Liver (tissue), 9 donors: ENCODE data around the gene MAN2A1. TPM values are rescaled to one million over a fixed set of nuclear protein-coding genes. Genes with fewer than 3 reads are reported as not detected.

Source experiments
- DNase-seq: peaks from one replicate; pipeline ENCODE4 v3.0.0-alpha.2; 2017; ENCODE audit warnings: low spot score
- H3K27ac ChIP-seq, 2 donors: one replicate each; pipeline ENCODE4 v1.7.0; 2013; ENCODE audit warnings: inconsistent platforms in 2 of 2, low read length in 2 of 2, control low read depth in 1 of 2, low read depth in 1 of 2, mild to moderate bottlenecking in 1 of 2
- H3K27me3 ChIP-seq, 4 donors: one replicate each; pipeline versions ENCODE4 v1.6.1 to v1.7.0; 2013; ENCODE audit warnings: low read length in 3 of 4, inconsistent platforms in 1 of 4, mild to moderate bottlenecking in 1 of 4, moderate library complexity in 1 of 4; ENCODE audit not compliant: control insufficient read depth in 4 of 4, insufficient read depth in 4 of 4
- H3K36me3 ChIP-seq, 4 donors: one replicate each; pipeline versions ENCODE4 v1.6.1 to v1.7.0; 2013; ENCODE audit warnings: low read length in 3 of 4, mild to moderate bottlenecking in 3 of 4, low read depth in 1 of 4, moderate library complexity in 1 of 4; ENCODE audit not compliant: control insufficient read depth in 4 of 4, insufficient read depth in 3 of 4
- H3K4me1 ChIP-seq, 4 donors: one replicate each; pipeline versions ENCODE4 v1.6.1 to v1.7.0; 2013; ENCODE audit warnings: low read length in 3 of 4, mild to moderate bottlenecking in 3 of 4, moderate library complexity in 1 of 4; ENCODE audit not compliant: control insufficient read depth in 4 of 4, insufficient read depth in 4 of 4
- H3K4me3 ChIP-seq, 3 donors: one replicate each; pipeline versions ENCODE4 v1.6.1 to v1.7.0; 2013; ENCODE audit warnings: low read length in 3 of 3, control low read depth in 1 of 3, low read depth in 1 of 3, mild to moderate bottlenecking in 1 of 3
- H3K9ac ChIP-seq, 2 donors: one replicate each; pipeline ENCODE4 v1.7.0; 2013; ENCODE audit warnings: low read length in 2 of 2, mild to moderate bottlenecking in 2 of 2, moderate library complexity in 2 of 2, control low read depth in 1 of 2, low read depth in 1 of 2
- H3K9me3 ChIP-seq, 4 donors: one replicate each; pipeline versions ENCODE4 v1.6.1 to v1.7.0; 2013; ENCODE audit warnings: low read length in 3 of 4; ENCODE audit not compliant: control insufficient read depth in 4 of 4
- EGR1 ChIP-seq, 2 donors: IDR thresholded peaks; 2 replicates each; pipeline ENCODE4 v1.6.1; 2016 to 2018; ENCODE audit warnings: antibody characterized with exemption in 2 of 2, low read depth in 2 of 2
- FOXA1 ChIP-seq: IDR thresholded peaks from 2 replicates; pipeline ENCODE4 v1.6.1; 2016; ENCODE audit warnings: antibody characterized with exemption
- FOXA2 ChIP-seq: IDR thresholded peaks from 2 replicates; pipeline ENCODE4 v1.6.1; 2016; ENCODE audit warnings: antibody characterized with exemption
- GABPA ChIP-seq, 2 donors: IDR thresholded peaks in 1 of 2; conservative IDR thresholded peaks in 1 of 2; 2 replicates each; pipeline ENCODE4 v1.6.1; 2016; ENCODE audit warnings: antibody characterized with exemption in 2 of 2, mild to moderate bottlenecking in 1 of 2, moderate library complexity in 1 of 2
- HNF4A ChIP-seq, 2 donors: conservative IDR thresholded peaks; 2 replicates each; pipeline ENCODE4 v1.6.1; 2016; ENCODE audit warnings: antibody characterized with exemption in 2 of 2, mild to moderate bottlenecking in 2 of 2
- HNF4G ChIP-seq: IDR thresholded peaks from 2 replicates; pipeline ENCODE4 v1.6.1; 2016; ENCODE audit warnings: antibody characterized with exemption
- RAD21 ChIP-seq, 2 donors: IDR thresholded peaks; 2 replicates each; pipeline ENCODE4 v1.6.1; 2016; ENCODE audit warnings: antibody characterized with exemption in 2 of 2, mild to moderate bottlenecking in 2 of 2
- RXRA ChIP-seq, 2 donors: IDR thresholded peaks; 2 replicates each; pipeline ENCODE4 v1.6.1; 2017 to 2018; ENCODE audit warnings: antibody characterized with exemption in 2 of 2, mild to moderate bottlenecking in 1 of 2
- SP1 ChIP-seq: IDR thresholded peaks from 2 replicates; pipeline ENCODE4 v1.6.1; 2018; ENCODE audit warnings: antibody characterized with exemption, mild to moderate bottlenecking
- YY1 ChIP-seq: IDR thresholded peaks from 2 replicates; pipeline ENCODE4 v1.6.1; 2016; ENCODE audit warnings: antibody characterized with exemption, mild to moderate bottlenecking
- WGBS: extraction: QIAGEN DNeasy Blood & Tissue Kit; methylation state at CpG from one replicate; pipeline ENCODE4 v1.1.7; 2013; 5-methylcytosine and 5-hydroxymethylcytosine counted together
- polyA plus RNA-seq, 2 donors: library from polyadenylated mRNA; stranded (reverse) in 1 of 2; unstranded in 1 of 2; fragments of 200-250 nt in 1 of 2; fragments of >200 nt in 1 of 2; fragmentation: Nextera tagmentation in 1 of 2; extraction: Ambion mirVana in 1 of 2; gene quantifications; one replicate each; pipeline versions ENCODE4 v1.2.1 to v1.2.3, GENCODE V29; 2013 to 2015
- total RNA-seq, 2 donors: library from RNA; depleted of rRNA; stranded (reverse); fragments of >200 nt; gene quantifications; one replicate each; pipeline ENCODE4 v1.2.3, GENCODE V29; 2014
- TF ChIP-seq, protein P1 (sequence below): fragments of 150-350 bp; IDR thresholded peaks from 2 replicates; pipeline ENCODE4 v1.5.1; 2017; ENCODE audit warnings: improper control_type of control experiment, low read depth, low read length; ENCODE audit not compliant: missing input control
- TF ChIP-seq, protein P2 (sequence below): IDR thresholded peaks from 2 replicates; pipeline ENCODE4 v1.6.1; 2016; ENCODE audit warnings: antibody characterized with exemption
- TF ChIP-seq, protein P3 (sequence below): IDR thresholded peaks from 2 replicates; pipeline ENCODE4 v1.6.1; 2016; ENCODE audit warnings: antibody characterized with exemption, mild to moderate bottlenecking
- donor health status: healthy.
- donor health status: healthy.
- donor health status: healthy.
- donor health status: healthy.
- donor health status: healthy.

The MAN2A1 gene
- total and polyA plus RNA-seq, 4 donors = 21.4 to 82.8 (median 47.3) TPM

DNA sequence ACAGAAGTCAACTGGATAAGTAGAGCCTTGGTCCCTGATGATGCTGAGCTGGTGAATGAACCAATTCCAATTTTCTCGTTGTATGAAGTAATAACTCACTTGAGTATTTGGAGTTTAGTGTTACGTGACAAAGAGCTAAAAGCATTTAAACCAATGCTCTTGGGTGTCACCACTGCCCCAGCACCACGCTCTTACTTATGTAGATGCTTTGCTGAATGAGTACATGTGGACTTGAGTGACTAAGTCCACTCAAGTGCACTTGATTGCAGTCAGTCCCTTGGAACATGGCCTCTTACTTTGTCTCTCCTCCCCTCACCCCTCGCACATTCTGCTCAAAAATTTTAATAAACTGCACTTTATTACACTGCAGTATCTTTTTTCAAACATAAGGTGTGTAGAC lies 184.0 kb downstream of the MAN2A1 start:
- TF ChIP-seq RAD21 (IDR thresholded peaks at IDR 0.05) = no peak
- TF ChIP-seq EGR1 (IDR thresholded peaks at IDR 0.05; ENCODE audit: low read depth in 2 of 2) = no peak
- TF ChIP-seq, protein P1, sequence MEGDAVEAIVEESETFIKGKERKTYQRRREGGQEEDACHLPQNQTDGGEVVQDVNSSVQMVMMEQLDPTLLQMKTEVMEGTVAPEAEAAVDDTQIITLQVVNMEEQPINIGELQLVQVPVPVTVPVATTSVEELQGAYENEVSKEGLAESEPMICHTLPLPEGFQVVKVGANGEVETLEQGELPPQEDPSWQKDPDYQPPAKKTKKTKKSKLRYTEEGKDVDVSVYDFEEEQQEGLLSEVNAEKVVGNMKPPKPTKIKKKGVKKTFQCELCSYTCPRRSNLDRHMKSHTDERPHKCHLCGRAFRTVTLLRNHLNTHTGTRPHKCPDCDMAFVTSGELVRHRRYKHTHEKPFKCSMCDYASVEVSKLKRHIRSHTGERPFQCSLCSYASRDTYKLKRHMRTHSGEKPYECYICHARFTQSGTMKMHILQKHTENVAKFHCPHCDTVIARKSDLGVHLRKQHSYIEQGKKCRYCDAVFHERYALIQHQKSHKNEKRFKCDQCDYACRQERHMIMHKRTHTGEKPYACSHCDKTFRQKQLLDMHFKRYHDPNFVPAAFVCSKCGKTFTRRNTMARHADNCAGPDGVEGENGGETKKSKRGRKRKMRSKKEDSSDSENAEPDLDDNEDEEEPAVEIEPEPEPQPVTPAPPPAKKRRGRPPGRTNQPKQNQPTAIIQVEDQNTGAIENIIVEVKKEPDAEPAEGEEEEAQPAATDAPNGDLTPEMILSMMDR = no peak
- TF ChIP-seq, protein P2, sequence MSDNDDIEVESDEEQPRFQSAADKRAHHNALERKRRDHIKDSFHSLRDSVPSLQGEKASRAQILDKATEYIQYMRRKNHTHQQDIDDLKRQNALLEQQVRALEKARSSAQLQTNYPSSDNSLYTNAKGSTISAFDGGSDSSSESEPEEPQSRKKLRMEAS = no peak
- TF ChIP-seq, protein P3, sequence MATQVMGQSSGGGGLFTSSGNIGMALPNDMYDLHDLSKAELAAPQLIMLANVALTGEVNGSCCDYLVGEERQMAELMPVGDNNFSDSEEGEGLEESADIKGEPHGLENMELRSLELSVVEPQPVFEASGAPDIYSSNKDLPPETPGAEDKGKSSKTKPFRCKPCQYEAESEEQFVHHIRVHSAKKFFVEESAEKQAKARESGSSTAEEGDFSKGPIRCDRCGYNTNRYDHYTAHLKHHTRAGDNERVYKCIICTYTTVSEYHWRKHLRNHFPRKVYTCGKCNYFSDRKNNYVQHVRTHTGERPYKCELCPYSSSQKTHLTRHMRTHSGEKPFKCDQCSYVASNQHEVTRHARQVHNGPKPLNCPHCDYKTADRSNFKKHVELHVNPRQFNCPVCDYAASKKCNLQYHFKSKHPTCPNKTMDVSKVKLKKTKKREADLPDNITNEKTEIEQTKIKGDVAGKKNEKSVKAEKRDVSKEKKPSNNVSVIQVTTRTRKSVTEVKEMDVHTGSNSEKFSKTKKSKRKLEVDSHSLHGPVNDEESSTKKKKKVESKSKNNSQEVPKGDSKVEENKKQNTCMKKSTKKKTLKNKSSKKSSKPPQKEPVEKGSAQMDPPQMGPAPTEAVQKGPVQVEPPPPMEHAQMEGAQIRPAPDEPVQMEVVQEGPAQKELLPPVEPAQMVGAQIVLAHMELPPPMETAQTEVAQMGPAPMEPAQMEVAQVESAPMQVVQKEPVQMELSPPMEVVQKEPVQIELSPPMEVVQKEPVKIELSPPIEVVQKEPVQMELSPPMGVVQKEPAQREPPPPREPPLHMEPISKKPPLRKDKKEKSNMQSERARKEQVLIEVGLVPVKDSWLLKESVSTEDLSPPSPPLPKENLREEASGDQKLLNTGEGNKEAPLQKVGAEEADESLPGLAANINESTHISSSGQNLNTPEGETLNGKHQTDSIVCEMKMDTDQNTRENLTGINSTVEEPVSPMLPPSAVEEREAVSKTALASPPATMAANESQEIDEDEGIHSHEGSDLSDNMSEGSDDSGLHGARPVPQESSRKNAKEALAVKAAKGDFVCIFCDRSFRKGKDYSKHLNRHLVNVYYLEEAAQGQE = no peak
- Histone ChIP-seq H3K27me3 (no peaks in the 10 kb centered on the region), H3K9me3 (no peaks in the 10 kb centered on the region), H3K27ac (no peak overlapping the region), H3K4me3 (no peak overlapping the region), H3K4me1 (no peaks in the 10 kb centered on the region), H3K36me3 (peaks cover 0 to 3% (median under 1%) of the 10 kb centered on the region in 4 donors), H3K9ac (no peak overlapping the region)
- DNase-seq = no peak
- WGBS = 97% methylated on average over 4 of the region's 4 CpGs

DNA sequence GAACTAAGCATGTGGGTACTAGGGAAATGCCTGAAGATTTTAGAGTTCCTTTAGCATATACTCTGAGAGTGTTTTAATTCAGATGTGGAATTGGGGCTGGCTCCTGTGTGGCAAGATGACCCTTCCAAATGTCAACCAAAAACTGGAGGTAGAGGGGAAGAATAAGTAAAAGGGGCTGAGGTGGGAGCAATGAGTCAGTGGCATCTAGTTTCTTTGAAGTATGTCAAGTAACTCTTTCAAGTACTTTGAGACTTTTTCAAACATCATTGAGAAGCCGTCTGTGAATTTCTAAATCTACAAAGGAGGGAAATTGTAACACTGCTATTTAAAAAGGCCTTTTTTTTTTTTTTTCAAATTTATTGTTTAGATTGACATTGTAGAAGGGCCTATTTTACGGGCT lies 184.4 kb downstream of the MAN2A1 start:
- no peaks in the 10 kb centered on the region for H3K27me3 ChIP-seq
- H3K9me3 ChIP-seq = no peaks in the 10 kb centered on the region
- H3K27ac ChIP-seq = no peak overlapping the region
- WGBS = 97% methylated on average over 2 of the region's 2 CpGs
- H3K36me3 ChIP-seq = peaks cover 0 to under 1% (median 0%) of the 10 kb centered on the region in 4 donors
- no peak overlapping the region for H3K4me3 ChIP-seq
- no peak overlapping the region for H3K9ac ChIP-seq
- no peak for DNase-seq
- H3K4me1 ChIP-seq = no peaks in the 10 kb centered on the region
- TF ChIP-seq RXRA (IDR thresholded peaks at IDR 0.05) (no peak), FOXA1 (no peak), FOXA2 (no peak)

DNA sequence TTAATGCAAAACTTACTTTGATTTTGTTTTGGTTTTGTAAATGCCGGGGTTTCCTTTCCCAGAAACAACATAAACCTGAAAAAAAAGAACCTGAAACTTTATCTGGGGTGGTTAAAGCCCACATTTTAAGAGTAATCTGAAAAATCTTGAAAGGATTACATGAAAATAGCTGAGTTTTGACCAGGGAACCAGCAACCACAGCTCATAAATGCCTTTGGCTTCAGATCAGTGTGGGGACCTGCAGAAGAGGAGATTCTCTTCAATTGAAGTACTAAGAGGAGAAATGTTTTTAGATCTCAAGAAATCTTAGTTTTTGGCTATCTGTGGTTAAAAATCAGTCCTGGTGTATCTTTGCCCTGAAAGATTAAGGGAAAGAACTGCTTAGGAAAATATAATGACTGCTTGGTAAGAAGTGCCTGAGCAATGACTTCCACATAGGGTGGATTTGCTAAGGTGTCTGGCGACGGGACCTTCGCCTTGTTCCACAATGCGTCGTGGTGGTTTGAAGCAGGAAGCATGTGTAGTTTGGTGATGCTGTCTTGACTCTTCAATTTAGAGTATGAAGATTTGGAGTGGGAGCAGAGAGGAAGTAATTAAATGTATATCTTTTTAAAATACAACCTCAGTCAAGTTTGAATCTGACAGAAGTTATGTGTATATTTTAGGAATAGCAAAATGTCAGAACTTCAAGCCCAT lies 186.5 kb downstream of the MAN2A1 start:
- H3K9me3 ChIP-seq = no peaks in the 10 kb centered on the region
- TF ChIP-seq HNF4A (conservative IDR thresholded peaks at IDR 0.05) = no peak
- TF ChIP-seq EGR1 (IDR thresholded peaks at IDR 0.05; ENCODE audit: low read depth in 2 of 2) = no peak
- TF ChIP-seq FOXA1 = no peak
- TF ChIP-seq, protein P1 = no peak
- TF ChIP-seq, protein P3 = no peak
- no peak for TF ChIP-seq FOXA2
- no peak for TF ChIP-seq HNF4G
- no peak for TF ChIP-seq SP1
- no peak for TF ChIP-seq GABPA (IDR thresholded peaks at IDR 0.05 in 1 of 2, conservative IDR thresholded peaks at IDR 0.05 in 1 of 2)
- TF ChIP-seq YY1 = no peak
- DNase-seq = no peak
- H3K4me1 ChIP-seq = no peaks in the 10 kb centered on the region
- H3K9ac ChIP-seq = no peak overlapping the region
- no peak overlapping the region for H3K4me3 ChIP-seq
- H3K36me3 ChIP-seq = no peaks in the 10 kb centered on the region
- no peaks in the 10 kb centered on the region for H3K27me3 ChIP-seq
- H3K27ac ChIP-seq = no peak overlapping the region
- WGBS = 85% methylated on average over 6 of the region's 6 CpGs
